K562 (cell line): ENCODE results near the gene KRTAP12-2. TPM values are rescaled to one million over a fixed set of nuclear protein-coding genes. Genes with fewer than 3 reads are reported as not detected.

Experiments
- ATAC-seq: fragments of 200-7000 bp; cut with Tn5 transposase; 3 replicates; pipeline ENCODE4 v1.9.1; 2020; ENCODE audit warnings: moderate library complexity
- BruUV-seq: library from RNA; stranded (reverse); fragments of 400-500 nt; replicated peaks from 2 replicates; lab custom pipeline; 2021; lab: Mats Ljungman, UMichigan
- CTCF ChIA-PET: fragments of 300-600 bp; formaldehyde crosslinking; extraction: SDS; loops from one replicate; lab custom pipeline; 2021; ENCODE audit warnings: low intra/inter-chr PET ratio; lab: Yijun Ruan, JAX
- POLR2A ChIA-PET: fragments of 300-600, 350-650 bp; sonication (Branson Sonifier 250); formaldehyde crosslinking; extraction: SDS; loops from one replicate; lab custom pipeline; 2021; ENCODE audit warnings: antibody characterized with exemption, inconsistent platforms; lab: Yijun Ruan, JAX
- DNase-seq, 4 experiments: peaks; one replicate each; pipeline versions ENCODE4 v3.0.0 to v3.0.0-alpha.2; 2011 to 2018; ENCODE audit warnings: low spot score in 3 of 4, mixed read lengths in 3 of 4; ENCODE audit errors: extremely low read depth in 1 of 4
- FAIRE-seq: peaks from 2 replicates; lab custom pipeline; 2011; peaks lifted over from hg19 to GRCh38; lab: Jason Lieb, UNC
- H2AFZ ChIP-seq: 2 replicates; pipeline ENCODE4 v1.6.0; 2011; ENCODE audit warnings: low read depth, low read length, control low read depth, inconsistent platforms
- H3K27ac ChIP-seq: fragments of 200-600 bp; 3 replicates; pipeline ENCODE4 v1.8.0; 2011; ENCODE audit warnings: low read depth, mild to moderate bottlenecking, control low read depth, inconsistent platforms, low read length, moderate library complexity, mixed read lengths; ENCODE audit errors: extremely low read depth
- H3K27me3 ChIP-seq, 2 experiments: fragments of 300-600 bp in 1 of 2; 2 replicates in 1 of 2; 3 replicates in 1 of 2; pipeline versions ENCODE4 v1.6.0 to v1.8.0; 2011; ENCODE audit warnings: inconsistent platforms in 2 of 2, low read length in 2 of 2, mild to moderate bottlenecking in 1 of 2, mixed read lengths in 1 of 2, moderate library complexity in 1 of 2; ENCODE audit not compliant: control insufficient read depth in 2 of 2, insufficient read depth in 2 of 2
- H3K36me3 ChIP-seq: fragments of 300-600 bp; 3 replicates; pipeline ENCODE4 v1.8.0; 2011; ENCODE audit warnings: mild to moderate bottlenecking, low read length, inconsistent platforms; ENCODE audit not compliant: control insufficient read depth, insufficient read depth
- H3K4me1 ChIP-seq, 2 experiments: fragments of 200-600 bp in 1 of 2; replicated peaks in 1 of 2; 2 replicates in 1 of 2; 3 replicates in 1 of 2; pipeline versions ENCODE4 v1.5.1 to v1.8.0; 2011; ENCODE audit warnings: inconsistent platforms in 2 of 2, low read length in 2 of 2, mild to moderate bottlenecking in 1 of 2, mixed read lengths in 1 of 2, moderate library complexity in 1 of 2; ENCODE audit not compliant: control insufficient read depth in 2 of 2, insufficient read depth in 2 of 2
- H3K4me2 ChIP-seq: 2 replicates; pipeline ENCODE4 v1.6.1; 2011; ENCODE audit warnings: low read length, control low read depth, inconsistent platforms, mixed read lengths; ENCODE audit not compliant: insufficient read depth
- H3K4me3 ChIP-seq: fragments of 200-600 bp; sonication (generic), shearing (Covaris generic); 2 replicates; pipeline ENCODE4 v1.5.1; 2016; ENCODE audit warnings: control low read depth, inconsistent platforms
- H3K79me2 ChIP-seq: fragments of 200-600 bp; 3 replicates; pipeline ENCODE4 v1.8.0; 2011; ENCODE audit warnings: low read length, inconsistent platforms; ENCODE audit not compliant: control insufficient read depth, insufficient read depth
- H3K9ac ChIP-seq, 2 experiments: 2 replicates each; pipeline versions ENCODE4 v1.6.0 to v1.6.1; 2011; ENCODE audit warnings: low read depth in 2 of 2, low read length in 2 of 2, control low read depth in 1 of 2, inconsistent platforms in 1 of 2, mild to moderate bottlenecking in 1 of 2, mixed read lengths in 1 of 2; ENCODE audit not compliant: insufficient read depth in 1 of 2
- H3K9me1 ChIP-seq: one replicate; pipeline ENCODE4 v1.6.0; 2011; ENCODE audit warnings: inconsistent platforms, mild to moderate bottlenecking, low read length, moderate library complexity; ENCODE audit not compliant: control insufficient read depth, insufficient read depth
- H3K9me3 ChIP-seq: replicated peaks from 2 replicates; pipeline ENCODE4 v1.5.1; 2011; ENCODE audit warnings: low read depth, low read length, inconsistent platforms; ENCODE audit not compliant: control insufficient read depth, insufficient read depth
- H4K20me1 ChIP-seq: replicated peaks from 2 replicates; pipeline ENCODE4 v1.6.1; 2011; ENCODE audit warnings: low read length, inconsistent platforms, mixed read lengths; ENCODE audit not compliant: control insufficient read depth, insufficient read depth
- EGR1 ChIP-seq: fragments of 450-650 bp; conservative IDR thresholded peaks from 2 replicates; pipeline ENCODE4 v1.6.1; 2017; ENCODE audit warnings: mild to moderate bottlenecking
- KDM1A ChIP-seq, 2 experiments: fragments of 450-650 bp; IDR thresholded peaks; 2 replicates each; pipeline ENCODE4 v1.6.1; 2016; ENCODE audit warnings: mild to moderate bottlenecking in 2 of 2
- MAFG ChIP-seq: fragments of 450-650 bp; conservative IDR thresholded peaks from 2 replicates; pipeline ENCODE4 v1.6.1; 2016; ENCODE audit warnings: missing genetic modification characterization, missing compliant biosample characterization
- MYNN ChIP-seq, 2 experiments: sonication (generic); formaldehyde crosslinking in 1 of 2; IDR thresholded peaks; 2 replicates each; pipeline versions ENCODE4 v1.5.0 to v1.6.1; 2016 to 2020; ENCODE audit warnings: antibody characterized with exemption in 1 of 2, missing genetic modification reagents in 1 of 2
- NEUROD1 ChIP-seq: fragments of 150-350 bp; IDR thresholded peaks from 2 replicates; pipeline ENCODE4 v1.6.1; 2014; ENCODE audit warnings: borderline replicate concordance, low read length, low read depth; ENCODE audit not compliant: partially characterized antibody
- ZNF184 ChIP-seq: sonication (generic); formaldehyde crosslinking; IDR thresholded peaks from 2 replicates; pipeline ENCODE4 v1.5.0; 2020; ENCODE audit warnings: missing genetic modification reagents
- ZNF311 ChIP-seq: fragments of 250-450 bp; sonication (Bioruptor Pico); IDR thresholded peaks from 2 replicates; pipeline ENCODE4 v1.4.0; 2020; ENCODE audit warnings: mild to moderate bottlenecking, moderate library complexity
- WGBS: fragments of 100-300 bp; shearing (Covaris generic); methylation state at CpG from one replicate; pipeline ENCODE4 v1.1.6; 2016; ENCODE audit warnings: low coverage, mixed read lengths; ENCODE audit not compliant: insufficient coverage; ENCODE audit errors: missing lambda C conversion rate; 5-methylcytosine and 5-hydroxymethylcytosine counted together
- in situ Hi-C: fragments of 300-500 bp; cut with MboI; formaldehyde crosslinking; loops from 4 replicates; pipeline ENCODE4 v1.15.0; 2018; ENCODE audit warnings: inconsistent platforms, mixed read lengths
- intact Hi-C: fragments of 100-400 bp; cut with micrococcal nuclease; formaldehyde crosslinking; loops from 2 replicates; pipeline ENCODE4 v1.14.2; 2022
- polyA plus RNA-seq, 8 experiments: library from polyadenylated mRNA; depleted of rRNA in 4 of 8; stranded (reverse) in 5 of 8; unstranded in 3 of 8; fragments of >200 nt; fragmentation: Nextera tagmentation in 2 of 8; fragmentation: Illumina TruSeq in 1 of 8; extraction: Ambion mirVana in 2 of 8; extraction: Trizol in 1 of 8; gene quantifications; 2 replicates each; pipeline versions ENCODE4 v1.2.1 to v1.2.3, GENCODE V29; 2011 to 2014; ENCODE audit warnings: inconsistent platforms in 1 of 8, missing spikeins in 1 of 8
- total RNA-seq, 7 experiments: library from RNA; depleted of rRNA in 6 of 7; stranded (reverse); fragments of >200 nt in 6 of 7; fragmentation: Illumina TruSeq in 2 of 7; extraction: Trizol in 2 of 7; gene quantifications; 2 replicates each; pipeline versions ENCODE4 v1.2.1 to v1.2.3, GENCODE V29; 2011 to 2021; ENCODE audit warnings: low replicate concordance in 1 of 7
- TF ChIP-seq, protein P1 (sequence below): fragments of 250-450 bp; sonication (Bioruptor Pico); IDR thresholded peaks from 2 replicates; pipeline ENCODE4 v1.8.0; 2021; ENCODE audit warnings: moderate library complexity, mild to moderate bottlenecking, inconsistent platforms
- TF ChIP-seq, protein P2 (sequence below): fragments of 250-450 bp; sonication (Bioruptor Pico); IDR thresholded peaks from 2 replicates; pipeline ENCODE4 v1.8.0; 2022; ENCODE audit warnings: inconsistent platforms
- TF ChIP-seq, protein P3 (sequence below): fragments of 250-450 bp; sonication (Bioruptor Pico); IDR thresholded peaks from 2 replicates; pipeline ENCODE4 v1.9.0; 2021; ENCODE audit warnings: mild to moderate bottlenecking

The KRTAP12-2 gene
- total and polyA plus RNA-seq, 9 of the 15 experiments (the other 6 are each of a cell fraction or from before 2014, with no cell fraction given): not detected

DNA sequence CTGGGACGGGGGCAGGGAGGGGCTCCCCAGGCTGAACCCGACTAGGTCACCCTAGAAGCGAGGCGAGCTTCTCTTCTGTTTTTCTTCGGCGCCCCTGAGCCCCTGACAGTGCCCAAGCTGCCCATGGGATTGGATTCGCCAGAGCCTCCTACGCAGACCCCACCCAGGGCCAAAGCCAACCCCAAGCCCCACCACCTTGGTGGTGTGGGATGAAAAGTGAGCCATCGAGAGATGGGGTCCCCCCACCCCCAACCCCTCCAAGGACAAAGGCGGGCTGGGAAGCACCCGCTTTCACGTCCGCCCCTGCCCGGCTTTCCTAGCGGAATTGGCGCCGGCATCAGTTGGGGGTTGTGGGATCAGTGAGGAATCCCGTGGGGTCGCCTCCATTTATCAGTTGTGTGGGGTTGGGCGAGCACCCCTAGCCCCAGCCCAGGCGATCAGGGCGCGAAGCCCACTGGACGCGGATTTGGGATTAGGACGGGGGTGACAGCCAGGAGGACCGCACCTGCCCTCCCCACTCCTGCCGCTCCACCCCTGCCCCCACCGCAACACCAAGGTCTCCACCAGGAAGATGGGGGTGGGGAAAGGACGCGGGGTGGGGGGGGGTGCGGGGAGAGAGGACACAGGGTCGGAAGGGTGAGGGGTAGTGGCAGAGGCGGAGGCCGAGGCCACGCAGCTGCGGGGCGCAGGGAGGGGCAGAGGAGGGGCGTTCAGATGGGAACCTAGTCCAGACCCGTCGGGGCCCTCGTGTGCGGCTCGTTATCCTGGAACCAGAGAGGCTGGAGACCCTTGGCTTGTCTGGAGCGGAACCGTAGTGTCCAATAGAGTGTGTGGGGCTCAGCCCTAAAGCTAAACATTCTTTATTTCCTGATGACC, 40.2 kb upstream of the KRTAP12-2 start (continued):
- TF ChIP-seq, protein P1, sequence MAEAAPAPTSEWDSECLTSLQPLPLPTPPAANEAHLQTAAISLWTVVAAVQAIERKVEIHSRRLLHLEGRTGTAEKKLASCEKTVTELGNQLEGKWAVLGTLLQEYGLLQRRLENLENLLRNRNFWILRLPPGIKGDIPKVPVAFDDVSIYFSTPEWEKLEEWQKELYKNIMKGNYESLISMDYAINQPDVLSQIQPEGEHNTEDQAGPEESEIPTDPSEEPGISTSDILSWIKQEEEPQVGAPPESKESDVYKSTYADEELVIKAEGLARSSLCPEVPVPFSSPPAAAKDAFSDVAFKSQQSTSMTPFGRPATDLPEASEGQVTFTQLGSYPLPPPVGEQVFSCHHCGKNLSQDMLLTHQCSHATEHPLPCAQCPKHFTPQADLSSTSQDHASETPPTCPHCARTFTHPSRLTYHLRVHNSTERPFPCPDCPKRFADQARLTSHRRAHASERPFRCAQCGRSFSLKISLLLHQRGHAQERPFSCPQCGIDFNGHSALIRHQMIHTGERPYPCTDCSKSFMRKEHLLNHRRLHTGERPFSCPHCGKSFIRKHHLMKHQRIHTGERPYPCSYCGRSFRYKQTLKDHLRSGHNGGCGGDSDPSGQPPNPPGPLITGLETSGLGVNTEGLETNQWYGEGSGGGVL: no peak
- TF ChIP-seq, protein P2, sequence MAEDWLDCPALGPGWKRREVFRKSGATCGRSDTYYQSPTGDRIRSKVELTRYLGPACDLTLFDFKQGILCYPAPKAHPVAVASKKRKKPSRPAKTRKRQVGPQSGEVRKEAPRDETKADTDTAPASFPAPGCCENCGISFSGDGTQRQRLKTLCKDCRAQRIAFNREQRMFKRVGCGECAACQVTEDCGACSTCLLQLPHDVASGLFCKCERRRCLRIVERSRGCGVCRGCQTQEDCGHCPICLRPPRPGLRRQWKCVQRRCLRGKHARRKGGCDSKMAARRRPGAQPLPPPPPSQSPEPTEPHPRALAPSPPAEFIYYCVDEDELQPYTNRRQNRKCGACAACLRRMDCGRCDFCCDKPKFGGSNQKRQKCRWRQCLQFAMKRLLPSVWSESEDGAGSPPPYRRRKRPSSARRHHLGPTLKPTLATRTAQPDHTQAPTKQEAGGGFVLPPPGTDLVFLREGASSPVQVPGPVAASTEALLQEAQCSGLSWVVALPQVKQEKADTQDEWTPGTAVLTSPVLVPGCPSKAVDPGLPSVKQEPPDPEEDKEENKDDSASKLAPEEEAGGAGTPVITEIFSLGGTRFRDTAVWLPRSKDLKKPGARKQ (CRISPR knock-in tag): no peak
- TF ChIP-seq MAFG (tag): no peak
- TF ChIP-seq ZNF184: no peak

DNA sequence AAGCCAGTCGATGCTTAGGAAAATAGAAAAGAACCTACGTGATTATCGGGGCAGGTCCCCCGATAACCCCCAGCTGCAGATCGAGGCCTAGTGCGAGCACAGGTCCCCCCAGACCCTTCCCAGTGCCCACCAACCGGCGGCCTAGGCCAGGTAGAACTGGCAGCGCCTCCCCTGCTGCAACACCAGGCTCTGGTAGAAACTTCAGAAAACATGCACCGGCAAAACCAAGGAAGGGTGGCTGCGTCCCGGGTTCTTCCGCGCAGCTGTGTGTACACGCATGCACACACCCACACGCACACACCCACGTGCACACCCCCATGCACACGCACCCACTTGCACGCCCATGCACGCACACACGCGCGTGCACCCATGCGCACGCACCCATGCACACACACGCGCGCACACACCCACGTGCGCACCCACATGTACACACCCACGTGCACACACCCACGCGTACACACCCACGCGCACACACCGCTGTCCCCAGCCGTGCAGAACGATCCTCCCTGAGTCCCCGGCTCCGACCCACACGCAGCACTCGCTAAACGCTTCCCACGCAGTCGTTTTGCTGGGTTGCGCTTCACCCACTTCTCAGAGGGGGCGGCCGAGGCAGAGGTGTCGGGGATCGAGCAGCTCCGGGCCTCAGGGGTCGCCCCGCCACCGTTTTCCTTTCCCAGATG, 39.4 kb upstream of the KRTAP12-2 start:
- H3K4me3 ChIP-seq: no peak overlapping the region
- peaks cover 0 to 14% of the 10 kb centered on the region in 2 experiments; a peak in 1 of 5 replicates for H3K4me1 ChIP-seq
- ChIA-PET POLR2A (no interaction called here), CTCF (no interaction called here)
- peaks cover 42 to 76% of the 10 kb centered on the region in 2 experiments; a peak in 4 of 5 replicates for H3K27me3 ChIP-seq
- in situ Hi-C loops: no loop called here
- H2AFZ ChIP-seq: no peak overlapping the region
- intact Hi-C loops: no loop called here
- H3K36me3 ChIP-seq: no peaks in the 10 kb centered on the region
- H3K27ac ChIP-seq: no peak overlapping the region
- DNase-seq: no peak
- no peaks in the 10 kb centered on the region for H3K9me3 ChIP-seq
- TF ChIP-seq MYNN (IDR thresholded peaks at IDR 0.05) (peak; percentile 28; the same call in 1 of the 2 replicates), MYNN (CRISPR knock-in tag; IDR thresholded peaks at IDR 0.05) (no peak), NEUROD1 (no peak), KDM1A (IDR thresholded peaks at IDR 0.05) (peak in 1 of 2 experiments; percentile 93; a peak in 2 of 4 replicates), EGR1 (peak; percentile 87), ZNF311 (CRISPR knock-in tag) (no peak)
- TF ChIP-seq, protein P3, sequence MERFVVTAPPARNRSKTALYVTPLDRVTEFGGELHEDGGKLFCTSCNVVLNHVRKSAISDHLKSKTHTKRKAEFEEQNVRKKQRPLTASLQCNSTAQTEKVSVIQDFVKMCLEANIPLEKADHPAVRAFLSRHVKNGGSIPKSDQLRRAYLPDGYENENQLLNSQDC (CRISPR knock-in tag): no peak
- TF ChIP-seq, all 486 proteins: peak for 3
- BruUV-seq: no TSS peak
- H3K79me2 ChIP-seq: no peaks in the 10 kb centered on the region
- no peak overlapping the region for H3K9ac ChIP-seq
- no peak for ATAC-seq
- peaks cover 3% of the 10 kb centered on the region for H3K9me1 ChIP-seq
- FAIRE-seq: no peak
- peaks cover 5% of the 10 kb centered on the region; the same call in 1 of the 2 replicates for H4K20me1 ChIP-seq
- WGBS: 43% methylated on average over 47 of the region's 54 CpGs
- no peak overlapping the region for H3K4me2 ChIP-seq
